HG02943 (cell line): ENCODE measurements around the gene SFSWAP.
"Not testable (repeated sequence)": the region's sequence is repeated elsewhere in the genome, so short reads cannot be mapped to it uniquely, and the experiment has no call there.

Source experiments
- ATAC-seq: cut with Tn5 transposase; IDR thresholded peaks from one replicate; pipeline ENCODE4 v1.9.1; 2021; ENCODE audit warnings: mild to moderate bottlenecking, low read depth, moderate library complexity; ENCODE audit not compliant: unreplicated experiment

SFSWAP gene

DNA sequence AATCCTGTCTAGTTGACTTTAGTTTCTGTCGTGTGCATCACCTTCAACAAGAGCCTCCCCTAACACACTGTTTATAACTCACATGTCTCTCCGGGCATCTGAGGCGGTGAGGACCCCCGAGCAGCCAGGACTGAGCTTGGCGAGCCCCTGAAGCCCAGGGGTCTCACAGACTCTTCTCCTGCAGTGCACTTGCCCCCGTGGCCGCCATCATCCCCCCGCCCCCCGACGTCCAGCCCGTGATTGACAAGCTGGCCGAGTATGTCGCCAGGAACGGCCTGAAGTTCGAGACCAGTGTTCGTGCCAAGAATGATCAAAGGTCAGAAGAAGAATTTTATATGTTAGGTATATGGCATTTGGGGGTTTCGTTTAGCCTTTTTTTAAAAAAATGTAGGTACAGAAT, 43.3 kb downstream of the SFSWAP start:
- ATAC-seq, result no peak

DNA sequence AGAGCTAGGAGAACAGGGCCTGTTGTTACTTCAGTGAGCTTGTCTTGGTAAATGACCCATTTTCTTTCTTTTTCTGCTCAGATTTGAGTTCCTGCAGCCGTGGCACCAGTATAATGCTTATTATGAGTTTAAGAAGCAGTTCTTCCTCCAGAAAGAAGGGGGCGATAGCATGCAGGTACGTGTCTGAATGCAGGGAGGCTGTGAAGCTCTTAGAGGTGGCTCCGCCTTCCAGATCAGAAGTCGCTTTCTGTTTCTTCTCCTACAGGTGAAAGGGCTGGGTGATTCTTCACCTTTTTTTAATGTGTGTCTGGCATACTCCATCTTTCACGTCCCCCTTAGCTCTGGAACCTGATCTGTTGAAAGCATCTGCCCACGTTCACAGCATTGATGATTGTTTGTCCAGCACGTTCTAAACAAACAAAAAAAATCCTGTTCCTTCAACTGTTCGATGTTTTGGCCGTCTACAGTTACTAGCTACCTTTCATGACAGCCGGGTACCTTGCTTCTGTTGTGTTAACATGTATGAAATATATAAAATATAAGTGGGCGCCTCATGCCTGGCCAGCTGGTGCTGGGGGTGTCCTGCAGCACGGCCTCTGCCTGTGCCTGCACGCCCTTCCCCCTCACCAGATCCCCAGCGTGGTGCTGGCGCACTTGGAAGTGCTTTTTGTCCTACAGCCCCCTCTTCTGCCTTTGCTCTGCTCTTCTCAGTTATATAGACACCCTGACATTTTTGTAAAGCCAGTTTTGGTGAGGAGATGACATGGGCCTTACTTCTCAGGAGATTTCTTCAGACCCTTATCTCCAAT, 44.6 kb downstream of the SFSWAP start:
- no peak for ATAC-seq

DNA sequence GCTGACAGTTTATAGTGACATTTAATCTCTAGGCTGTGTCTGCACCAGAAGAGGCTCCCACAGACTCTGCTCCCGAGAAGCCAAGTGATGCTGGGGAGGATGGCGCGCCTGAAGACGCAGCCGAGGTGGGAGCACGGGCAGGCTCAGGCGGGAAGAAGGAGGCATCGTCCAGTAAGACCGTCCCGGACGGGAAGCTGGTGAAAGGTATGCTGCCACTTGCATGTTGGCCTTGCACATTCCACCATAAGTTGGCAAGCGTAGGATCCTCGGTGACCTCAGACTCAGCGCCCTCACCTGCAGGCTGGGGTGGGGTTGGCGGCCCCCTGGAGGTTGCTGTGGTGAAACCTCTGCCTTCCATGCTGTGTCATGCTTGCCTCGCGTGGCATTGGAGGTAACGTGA, 45.6 kb downstream of the SFSWAP start:
- ATAC-seq, result no peak

DNA sequence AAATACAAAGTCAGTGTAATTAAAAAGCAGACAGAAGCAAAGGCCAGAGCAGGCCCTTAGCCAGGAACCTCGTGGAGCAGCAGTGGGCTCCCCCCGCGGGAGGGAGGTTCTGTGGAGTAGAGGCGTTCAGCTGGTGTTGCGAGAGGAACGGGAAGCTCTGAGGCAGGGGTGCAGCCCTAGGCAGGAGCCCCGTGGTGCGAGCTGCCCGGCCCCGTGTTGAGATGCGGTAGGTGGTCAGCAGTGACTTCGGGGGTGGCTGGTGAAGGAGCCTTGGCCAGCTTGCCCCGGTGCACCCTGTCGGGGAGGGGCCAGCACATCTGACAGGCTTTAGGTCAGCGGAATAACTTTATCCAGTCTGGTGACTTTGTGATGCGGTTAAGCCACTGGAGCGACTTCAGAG, 46.2 kb downstream of the SFSWAP start:
- ATAC-seq, result no peak

DNA sequence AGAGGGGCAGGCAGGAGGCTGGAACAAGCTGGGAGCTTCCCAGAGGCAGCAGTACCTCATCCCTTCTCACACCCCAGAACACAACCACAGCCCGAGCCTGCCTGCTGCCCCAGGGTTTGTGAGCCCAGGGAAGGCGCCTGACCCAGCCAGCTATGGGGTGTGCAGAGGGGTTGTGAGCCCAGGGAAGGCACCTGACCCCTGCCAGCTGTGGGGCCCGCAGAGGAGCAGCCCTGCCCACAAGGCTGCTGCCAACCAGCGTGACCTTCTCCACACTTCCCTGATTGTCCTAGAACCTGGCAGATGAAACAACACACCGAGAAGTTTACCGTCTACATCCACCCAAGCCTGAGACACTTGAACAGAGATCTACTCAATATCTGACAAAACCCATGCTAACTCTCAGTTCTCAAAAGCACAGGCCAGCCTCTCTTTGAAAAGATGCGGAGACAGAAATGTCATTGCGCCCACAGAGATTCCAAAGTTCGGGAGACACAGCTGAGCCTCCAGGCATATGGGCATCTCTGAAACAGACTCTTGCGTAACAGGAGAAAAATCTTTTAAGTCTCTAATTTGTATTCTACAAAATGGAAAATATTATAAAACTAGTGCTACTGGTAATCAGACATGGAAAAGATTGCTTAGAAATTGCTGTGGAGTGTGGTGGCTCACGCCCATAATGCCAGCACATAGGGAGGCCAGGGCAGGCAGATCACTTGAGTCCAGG, 47.3 kb downstream of the SFSWAP start:
- no peak for ATAC-seq

DNA sequence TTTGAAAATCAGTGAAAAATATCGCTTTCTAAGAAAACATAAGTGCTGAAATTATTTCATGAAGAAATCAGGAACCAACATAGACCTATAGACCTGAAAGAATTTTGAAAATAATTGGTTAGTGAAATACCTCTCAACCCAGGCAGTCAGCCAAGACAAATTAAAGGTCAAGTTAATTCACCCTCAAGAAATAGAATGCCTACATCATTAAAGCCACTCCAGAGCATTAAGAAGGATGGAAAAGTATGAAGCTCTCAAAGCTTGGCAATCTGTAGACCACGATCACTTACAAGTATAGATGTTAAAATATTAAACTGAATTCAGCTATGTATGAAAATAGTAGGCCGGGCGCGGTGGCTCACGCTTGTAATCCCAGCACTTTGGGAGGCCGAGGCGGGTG, 48.3 kb downstream of the SFSWAP start:
- no peak for ATAC-seq

DNA sequence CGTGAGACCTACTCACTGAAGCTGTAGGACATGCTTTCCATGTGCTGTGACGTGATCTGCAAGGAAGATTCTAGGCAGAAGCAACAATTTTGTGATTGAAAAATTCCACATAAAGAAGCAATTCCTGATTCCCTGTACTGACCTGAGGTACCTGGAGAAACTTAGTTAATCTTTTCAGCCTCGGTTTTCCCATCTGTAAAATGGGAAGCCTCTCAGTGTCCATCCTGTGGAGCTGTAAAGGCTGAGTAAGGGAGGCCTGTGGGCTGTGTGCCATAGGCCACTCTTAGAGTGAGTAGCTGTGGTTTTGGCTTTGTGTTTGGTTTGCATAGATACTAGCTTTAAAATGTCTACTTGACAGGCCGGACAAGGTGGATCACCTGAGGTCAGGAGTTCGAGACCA, 50.7 kb downstream of the SFSWAP start:
- ATAC-seq, result no peak

DNA sequence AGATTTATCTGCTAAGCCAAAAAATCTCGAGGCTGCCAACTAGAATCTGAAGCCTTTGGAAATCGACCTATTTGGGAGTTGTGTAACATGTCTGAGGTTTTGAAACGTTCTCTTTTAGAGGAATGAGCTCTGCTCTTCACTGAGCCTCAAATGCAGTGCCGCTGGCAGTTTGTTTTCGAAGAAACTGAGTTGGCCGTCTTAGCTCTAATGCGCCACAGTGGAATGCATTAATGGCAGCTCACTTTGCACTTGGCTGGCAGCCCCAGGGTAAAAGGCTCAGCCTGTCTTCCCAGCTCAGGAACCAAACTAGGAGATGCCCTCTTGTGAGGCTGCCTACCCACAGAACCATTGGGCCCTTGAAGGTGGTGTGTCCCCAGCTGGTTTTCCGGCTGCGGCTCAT, 53.8 kb downstream of the SFSWAP start:
- ATAC-seq, result no peak

DNA sequence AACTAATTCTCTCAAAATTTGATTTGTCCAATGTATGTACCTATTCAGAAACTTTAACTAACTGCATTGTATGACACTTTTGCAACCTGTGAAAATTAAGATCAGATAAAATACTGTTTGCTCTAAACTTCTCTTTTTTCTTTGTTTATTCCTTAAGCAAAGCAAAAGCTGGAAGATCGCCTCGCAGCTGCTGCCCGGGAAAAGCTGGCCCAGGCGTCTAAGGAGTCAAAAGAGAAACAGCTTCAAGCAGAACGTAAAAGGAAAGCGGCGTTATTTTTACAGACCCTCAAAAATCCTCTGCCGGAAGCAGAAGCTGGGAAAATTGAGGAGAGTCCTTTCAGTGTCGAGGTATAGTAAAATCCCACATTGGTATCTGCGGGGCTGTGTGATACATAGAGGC, 55.1 kb downstream of the SFSWAP start:
- no peak for ATAC-seq

DNA sequence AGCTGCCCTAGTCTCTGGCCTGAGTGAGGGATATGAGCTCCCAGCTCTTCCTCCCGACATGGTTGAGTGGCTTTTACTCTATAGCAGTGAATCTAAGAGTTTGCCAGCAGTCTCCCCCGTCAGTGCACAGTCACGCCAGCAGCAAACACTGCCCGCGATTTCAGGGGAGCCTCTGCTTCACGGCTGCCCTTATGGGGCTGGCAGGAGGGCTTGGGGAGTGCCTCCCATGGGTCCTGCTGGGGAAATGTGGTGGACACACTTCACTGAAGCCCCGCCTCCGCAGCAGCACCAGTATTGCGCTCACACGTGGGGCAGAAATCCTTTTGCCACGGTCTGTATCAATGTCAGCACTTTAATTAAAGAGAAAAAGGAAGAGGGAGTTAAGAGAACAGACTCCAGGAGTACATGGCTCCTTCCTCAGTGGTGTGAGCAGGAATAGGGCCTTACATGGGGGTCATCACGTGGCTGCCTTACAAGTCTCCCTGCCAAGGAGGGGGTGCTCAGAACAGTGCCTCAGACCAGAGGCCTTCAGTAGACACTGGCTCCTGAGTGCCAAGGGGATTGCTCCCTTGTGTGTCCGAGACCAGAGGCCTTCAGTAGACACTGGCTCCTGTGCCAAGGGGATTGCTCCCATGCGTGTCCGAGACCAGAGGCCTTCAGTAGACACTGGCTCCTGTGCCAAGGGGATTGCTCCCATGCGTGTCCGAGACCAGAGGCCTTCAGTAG, 55.7 kb downstream of the SFSWAP start:
- no peak for ATAC-seq

DNA sequence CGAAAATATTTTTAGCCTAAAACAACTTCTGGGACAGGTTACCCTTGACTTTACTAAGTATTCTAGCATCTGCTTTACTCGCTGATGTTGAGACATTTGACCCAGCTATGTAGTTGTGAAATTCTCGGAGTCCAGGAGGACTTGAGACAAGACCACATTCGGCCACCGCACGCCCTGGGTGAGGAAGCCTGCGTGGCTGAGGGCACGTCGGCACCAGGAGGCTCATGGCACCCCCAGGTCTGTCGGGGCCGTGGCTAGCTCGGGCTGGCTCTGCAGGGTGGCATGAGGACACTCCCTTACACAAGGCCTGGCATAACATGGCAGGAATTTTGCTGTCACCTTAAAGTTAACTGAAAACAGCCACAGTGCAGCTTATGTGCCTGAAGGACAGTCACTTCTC, 59.2 kb downstream of the SFSWAP start:
- ATAC-seq, result no peak

DNA sequence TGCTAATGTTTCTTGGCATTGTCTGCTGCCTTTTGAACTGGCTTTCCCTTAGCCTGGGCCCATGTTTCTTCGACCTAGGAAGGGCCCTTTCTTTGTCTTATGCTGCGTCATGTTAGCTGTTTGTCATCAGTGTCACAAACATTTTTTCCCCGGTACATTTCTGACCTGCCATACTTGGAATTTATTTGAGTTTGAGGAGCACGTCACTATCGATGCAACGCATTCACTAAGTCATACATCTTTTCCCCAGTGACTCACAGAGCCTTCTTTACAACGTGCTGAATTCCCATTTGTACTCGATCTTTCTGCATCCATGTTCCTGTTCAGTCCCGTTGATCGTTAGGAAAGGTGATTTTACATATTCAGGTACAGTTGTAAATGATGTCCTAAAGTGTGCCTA, 61.1 kb downstream of the SFSWAP start:
- ATAC-seq, result no peak

DNA sequence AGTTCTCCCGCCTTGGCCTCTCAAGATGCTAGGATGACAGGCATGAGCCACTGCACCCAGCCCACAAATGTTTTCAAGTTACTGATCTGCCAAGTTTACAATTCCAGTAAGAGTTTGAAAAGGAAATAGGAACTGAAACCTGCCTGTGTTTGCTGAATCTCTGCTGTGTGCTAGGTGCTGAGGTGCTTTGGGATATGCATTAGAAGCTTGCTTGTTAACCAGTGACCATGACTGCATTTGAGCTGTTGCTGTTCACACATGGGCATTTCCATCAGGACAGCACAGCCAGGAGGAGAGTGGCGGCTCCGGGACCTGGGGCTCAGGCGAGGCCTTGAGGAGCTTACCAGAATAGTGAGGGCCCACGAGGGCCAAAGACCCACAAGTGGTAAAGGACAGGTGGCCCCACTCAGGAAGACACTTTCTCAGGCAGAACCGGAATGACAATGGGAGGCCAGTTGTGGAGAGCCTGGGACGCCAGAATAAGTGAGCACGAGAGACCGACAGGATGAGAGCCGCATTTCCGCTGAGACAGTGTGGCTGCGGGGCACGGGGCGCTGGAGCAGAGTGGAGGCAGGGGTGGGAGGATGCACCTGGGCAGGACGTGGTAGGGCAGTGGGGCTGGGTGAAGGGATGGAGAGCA, 62.8 kb downstream of the SFSWAP start:
- peak; percentile 79 for ATAC-seq

DNA sequence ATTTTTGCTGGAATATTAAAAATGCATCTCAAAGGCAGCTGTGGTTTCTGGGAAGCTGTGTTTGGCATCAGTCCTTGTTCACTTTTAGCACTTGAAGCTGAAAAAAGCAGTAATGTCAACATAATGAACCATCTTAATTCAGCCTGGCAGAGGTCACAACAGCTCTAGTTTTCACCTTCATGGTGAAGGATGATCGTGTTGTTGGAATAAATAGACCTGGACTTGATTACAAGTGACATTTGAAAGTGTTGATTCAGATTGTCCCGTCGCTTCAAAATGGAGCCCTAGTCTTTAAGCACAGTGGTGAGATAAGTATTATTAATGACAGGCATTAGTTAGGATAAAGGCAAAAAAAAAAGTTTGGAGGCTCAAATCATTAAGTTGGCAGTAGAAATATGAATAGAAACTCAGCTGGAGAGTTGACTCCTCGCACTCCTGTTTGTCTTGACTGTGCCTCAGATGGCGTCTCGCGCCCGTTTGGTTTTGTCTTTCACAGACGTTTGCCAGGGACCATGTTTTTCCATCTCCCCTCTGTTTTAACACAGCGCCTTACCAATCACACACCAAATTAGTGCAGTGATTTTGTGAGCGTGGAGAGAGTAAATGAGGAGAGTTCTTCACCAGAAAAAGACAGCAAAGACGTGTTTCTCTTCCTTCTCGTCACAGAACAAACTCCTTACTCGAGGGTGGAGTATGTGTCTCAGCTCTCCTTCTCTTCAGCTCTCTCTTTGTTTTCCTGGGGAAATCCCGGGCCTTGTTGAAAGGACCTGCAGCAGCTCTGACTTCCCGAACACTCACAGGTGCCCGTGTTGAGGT, 63.9 kb downstream of the SFSWAP start:
- no peak for ATAC-seq

DNA sequence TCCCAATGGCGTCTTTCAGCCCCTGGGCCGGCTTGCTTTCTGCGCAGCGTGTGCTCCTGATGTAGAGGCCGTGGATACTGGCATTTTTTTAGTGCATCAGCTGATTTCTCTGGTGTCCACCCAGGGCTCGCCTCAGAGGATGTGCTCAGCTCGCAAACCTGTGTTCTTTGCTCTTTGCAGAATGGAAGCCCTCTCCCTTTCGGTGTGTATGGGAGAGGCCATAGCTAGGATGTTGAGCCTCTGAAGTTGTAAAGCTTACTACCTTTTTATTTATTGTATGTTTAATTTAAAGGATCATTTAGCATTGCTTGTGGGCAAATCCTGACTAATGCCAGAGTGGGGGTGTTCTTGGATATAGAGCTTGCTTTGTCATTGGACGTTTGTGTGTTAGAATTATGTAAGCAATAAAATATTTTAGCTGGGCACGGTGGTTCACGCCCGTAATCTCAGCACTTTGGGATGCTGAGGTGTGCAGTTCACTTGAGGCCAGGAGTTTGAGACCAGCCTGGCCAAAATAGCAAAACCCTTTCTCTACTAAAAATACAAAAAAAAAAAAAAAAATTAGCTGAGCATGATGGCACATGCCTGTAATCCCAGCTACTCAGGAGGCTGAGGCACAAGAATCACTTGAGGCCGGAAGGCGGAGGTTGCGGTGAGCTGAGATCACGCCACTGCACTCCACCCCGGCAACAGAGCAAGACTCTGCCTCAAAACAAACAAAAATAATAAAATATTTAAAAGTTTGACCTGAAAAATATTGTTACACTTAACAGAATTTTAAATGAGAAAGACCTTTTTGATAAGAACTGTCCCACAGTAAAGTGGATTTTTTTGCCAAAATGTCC, 64.7 kb downstream of the SFSWAP start:
- ATAC-seq, result no peak

DNA sequence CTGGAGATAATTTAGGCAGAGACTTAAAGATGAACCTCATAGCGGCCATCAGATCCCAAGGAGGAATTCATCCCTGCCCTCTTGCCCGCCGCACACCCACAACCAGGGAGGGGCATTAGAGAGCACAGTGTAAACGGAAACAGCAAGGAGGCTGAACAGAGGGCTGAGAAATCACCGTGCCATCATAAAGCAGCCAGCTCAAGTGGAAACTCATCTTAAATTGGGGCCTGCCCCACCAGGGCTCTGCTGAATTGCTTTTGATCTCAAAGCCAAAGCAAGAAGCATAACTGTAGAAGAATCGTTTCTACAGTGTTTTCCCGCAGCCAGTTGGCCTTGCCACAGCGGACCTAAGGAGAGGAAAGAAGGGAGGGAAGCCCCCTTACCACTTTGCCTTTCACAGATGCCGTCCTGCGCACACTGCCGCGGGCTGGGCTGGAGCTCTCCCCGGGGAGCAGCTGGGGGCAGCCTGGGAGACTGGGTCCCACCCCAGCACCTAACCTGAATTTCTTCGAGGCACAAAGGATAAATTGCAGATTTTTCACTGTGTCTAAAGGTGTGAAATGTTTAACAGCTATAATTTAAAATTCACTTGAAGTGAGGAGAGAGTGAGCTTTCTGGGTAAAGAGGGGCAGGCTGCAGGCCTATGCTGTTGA, 65.5 kb downstream of the SFSWAP start:
- no peak for ATAC-seq

DNA sequence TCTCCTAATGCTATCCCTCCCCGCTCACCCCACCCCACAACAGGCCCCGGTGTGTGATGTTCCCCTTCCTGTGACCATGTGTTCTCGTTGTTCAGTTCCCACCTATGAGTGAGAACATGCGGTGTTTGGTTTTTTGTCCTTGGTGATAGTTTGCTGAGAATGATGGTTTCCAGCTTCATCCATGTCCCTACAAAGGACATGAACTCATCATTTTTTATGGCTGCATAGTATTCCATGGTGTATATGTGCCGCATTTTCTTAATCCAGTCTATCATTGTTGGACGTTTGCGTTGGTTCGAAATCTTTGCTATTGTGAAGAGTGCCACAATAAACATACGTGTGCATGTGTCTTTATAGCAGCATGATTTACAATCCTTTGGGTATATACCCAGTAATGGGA, 66.4 kb downstream of the SFSWAP start:
- not testable (repeated sequence) for ATAC-seq

DNA sequence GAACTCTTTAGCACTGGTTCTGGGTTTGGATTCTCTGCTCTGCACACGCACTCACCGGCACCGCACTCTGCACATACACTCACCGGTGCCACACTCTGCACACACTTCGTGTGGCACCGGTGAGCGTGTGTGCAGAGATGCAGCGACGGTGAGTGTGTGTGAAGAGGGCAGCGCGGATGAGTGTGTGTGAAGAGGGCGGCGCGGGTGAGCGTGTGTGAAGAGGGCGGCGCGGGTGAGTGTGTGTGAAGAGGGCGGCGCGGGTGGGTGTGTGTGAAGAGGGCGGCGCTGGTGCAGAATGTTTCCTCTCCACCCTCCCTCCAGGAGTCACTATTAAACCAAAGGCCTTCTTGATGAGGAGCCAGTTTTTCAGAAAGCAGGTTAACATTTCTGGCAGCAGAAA, 68.1 kb downstream of the SFSWAP start:
- no peak for ATAC-seq

DNA sequence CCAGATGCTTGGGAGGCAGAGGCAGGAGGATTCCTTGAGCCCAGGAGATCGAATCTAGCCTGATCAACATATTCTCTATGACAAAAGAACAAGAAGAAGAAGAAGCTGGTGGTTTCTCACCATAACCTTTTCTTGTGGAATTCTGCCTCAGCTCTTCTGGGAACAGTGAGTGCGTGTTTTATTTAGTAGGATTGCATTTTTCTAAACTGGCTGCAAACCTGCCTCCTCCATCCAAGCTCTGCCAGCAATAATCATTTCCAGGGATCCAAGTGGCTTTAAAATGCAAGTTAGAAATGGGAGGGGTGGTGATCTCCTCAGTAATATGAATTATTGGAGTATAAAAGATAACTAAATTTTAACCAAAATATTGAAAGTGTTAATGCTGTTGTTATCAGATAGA, 71.2 kb downstream of the SFSWAP start:
- ATAC-seq, result no peak
